Neural progenitor cell (in vitro differentiated cells): Measurements from ENCODE around the gene SLC2A6. TPM values are rescaled to one million over a fixed set of nuclear protein-coding genes. Genes with fewer than 3 reads are reported as not detected.

Experiments
- DNase-seq: peaks from one replicate; pipeline ENCODE4 v3.0.0-alpha.2; 2016; ENCODE audit warnings: low spot score
- H2AFZ ChIP-seq: fragments of 200-600 bp; sonication (generic); replicated peaks from 2 replicates; pipeline ENCODE4 v1.6.1; 2016; ENCODE audit warnings: antibody characterized with exemption
- H3F3A ChIP-seq: fragments of 200-600 bp; sonication (generic); 2 replicates; pipeline ENCODE4 v1.6.1; 2016; ENCODE audit warnings: antibody characterized with exemption, low read depth
- H3K27ac ChIP-seq: fragments of 200-600 bp; sonication (generic); 2 replicates; pipeline ENCODE4 v1.5.1; 2016; ENCODE audit warnings: mild to moderate bottlenecking
- H3K27me3 ChIP-seq: fragments of 200-600 bp; sonication (generic); 2 replicates; pipeline ENCODE4 v1.6.1; 2016; ENCODE audit warnings: mild to moderate bottlenecking, moderate library complexity
- H3K36me3 ChIP-seq: fragments of 200-600 bp; sonication (generic); 2 replicates; pipeline ENCODE4 v1.5.1; 2016
- H3K4me1 ChIP-seq: fragments of 200-600 bp; sonication (generic); 2 replicates; pipeline ENCODE4 v1.6.1; 2016; ENCODE audit warnings: mixed run types
- H3K4me2 ChIP-seq: fragments of 200-600 bp; sonication (generic); 2 replicates; pipeline ENCODE4 v1.6.1; 2016
- H3K4me3 ChIP-seq: fragments of 200-600 bp; sonication (generic); 2 replicates; pipeline ENCODE4 v1.5.1; 2016
- H3K79me2 ChIP-seq: fragments of 200-600 bp; sonication (generic); 2 replicates; pipeline ENCODE4 v1.6.1; 2016; ENCODE audit warnings: low read depth
- H3K9ac ChIP-seq: fragments of 200-600 bp; sonication (generic); 2 replicates; pipeline ENCODE4 v1.6.1; 2016
- H3K9me3 ChIP-seq: fragments of 200-600 bp; sonication (generic); 2 replicates; pipeline ENCODE4 v1.5.1; 2016; ENCODE audit warnings: low read depth
- H4K20me1 ChIP-seq: fragments of 200-600 bp; sonication (generic); 2 replicates; pipeline ENCODE4 v1.6.1; 2016; ENCODE audit warnings: low read depth
- H3K27ac Mint-ChIP-seq: 3 replicates; pipeline ENCODE4 v1.8.0; 2021; ENCODE audit warnings: mixed read lengths
- H3K27me3 Mint-ChIP-seq: 2 replicates; pipeline ENCODE4 v1.8.0; 2022; ENCODE audit warnings: low read depth, mild to moderate bottlenecking, inconsistent platforms, moderate library complexity, mixed read lengths; ENCODE audit not compliant: insufficient read depth
- H3K36me3 Mint-ChIP-seq: 3 replicates; pipeline ENCODE4 v1.8.0; 2021; ENCODE audit warnings: mixed read lengths
- H3K4me1 Mint-ChIP-seq: 3 replicates; pipeline ENCODE4 v1.8.0; 2021; ENCODE audit warnings: mixed read lengths
- H3K4me3 Mint-ChIP-seq: 3 replicates; pipeline ENCODE4 v1.8.0; 2021; ENCODE audit warnings: mild to moderate bottlenecking, moderate library complexity, mixed read lengths
- H3K9me3 Mint-ChIP-seq: 3 replicates; pipeline ENCODE4 v1.8.0; 2020; ENCODE audit warnings: mixed read lengths
- EZH2 ChIP-seq: fragments of 200-600 bp; sonication (generic); IDR thresholded peaks from 2 replicates; pipeline ENCODE4 v1.6.1; 2017; ENCODE audit warnings: antibody characterized with exemption, mild to moderate bottlenecking, moderate library complexity
- EZH2phosphoT487 ChIP-seq: fragments of 200-600 bp; sonication (generic); IDR thresholded peaks from 2 replicates; pipeline ENCODE4 v1.6.1; 2017; ENCODE audit warnings: antibody characterized with exemption
- total RNA-seq: library from RNA; depleted of rRNA; stranded (reverse); fragments of >200 nt; gene quantifications from 2 replicates; pipeline ENCODE4 v1.2.3, GENCODE V29; 2015; ENCODE audit warnings: low replicate concordance
- TF ChIP-seq, protein P1 (sequence below): fragments of 200-600 bp; sonication (generic); IDR thresholded peaks from 2 replicates; pipeline ENCODE4 v1.5.1; 2017; ENCODE audit warnings: antibody characterized with exemption, mild to moderate bottlenecking

Gene SLC2A6
- total RNA-seq, 1 donor from 2014 or later, result 2.3 TPM

DNA sequence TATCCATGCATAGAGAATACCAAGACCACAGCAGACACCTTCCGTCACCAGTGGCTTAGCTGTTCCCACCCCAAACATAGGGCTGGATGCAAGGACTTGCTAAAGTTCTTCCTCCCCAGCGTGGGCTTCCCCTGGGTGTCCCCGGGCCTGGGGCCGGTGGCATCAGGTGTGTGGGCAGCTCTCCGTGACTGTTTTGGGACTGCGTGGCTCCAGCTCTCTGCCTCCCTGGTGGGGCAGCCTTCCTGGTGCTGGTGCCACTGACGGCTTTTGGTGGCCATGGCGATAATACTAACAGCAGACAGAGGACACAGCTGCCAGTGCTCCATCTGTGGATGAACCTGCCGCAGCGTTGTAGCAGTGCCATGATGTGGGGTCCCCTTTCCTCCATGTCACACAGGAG lies 14.3 kb downstream of the SLC2A6 start:
- Histone ChIP-seq H3K4me1 (peaks cover 5% of the 10 kb centered on the region), H3K36me3 (no peaks in the 10 kb centered on the region), H3K9ac (no peak overlapping the region), H3K4me3 (no peak overlapping the region), H3K4me2 (no peak overlapping the region), H3K9me3 (no peaks in the 10 kb centered on the region), H3K79me2 (peaks cover 16% of the 10 kb centered on the region), H2AFZ (no peak overlapping the region), H3K27ac (no peak overlapping the region), H3F3A (peaks cover 9% of the 10 kb centered on the region), H3K27me3 (no peaks in the 10 kb centered on the region), H4K20me1 (peaks cover 41% of the 10 kb centered on the region)
- no peak overlapping the region for H3K4me3 Mint-ChIP-seq
- H3K4me1 Mint-ChIP-seq, result peaks cover 25% of the 10 kb centered on the region
- no peak overlapping the region for H3K27ac Mint-ChIP-seq
- H3K36me3 Mint-ChIP-seq, result peaks cover 3% of the 10 kb centered on the region
- H3K27me3 Mint-ChIP-seq, result peaks cover 3% of the 10 kb centered on the region
- no peak for DNase-seq
- no peaks in the 10 kb centered on the region for H3K9me3 Mint-ChIP-seq
- TF ChIP-seq EZH2, result no peak
- no peak for TF ChIP-seq EZH2phosphoT487
- TF ChIP-seq, protein P1, sequence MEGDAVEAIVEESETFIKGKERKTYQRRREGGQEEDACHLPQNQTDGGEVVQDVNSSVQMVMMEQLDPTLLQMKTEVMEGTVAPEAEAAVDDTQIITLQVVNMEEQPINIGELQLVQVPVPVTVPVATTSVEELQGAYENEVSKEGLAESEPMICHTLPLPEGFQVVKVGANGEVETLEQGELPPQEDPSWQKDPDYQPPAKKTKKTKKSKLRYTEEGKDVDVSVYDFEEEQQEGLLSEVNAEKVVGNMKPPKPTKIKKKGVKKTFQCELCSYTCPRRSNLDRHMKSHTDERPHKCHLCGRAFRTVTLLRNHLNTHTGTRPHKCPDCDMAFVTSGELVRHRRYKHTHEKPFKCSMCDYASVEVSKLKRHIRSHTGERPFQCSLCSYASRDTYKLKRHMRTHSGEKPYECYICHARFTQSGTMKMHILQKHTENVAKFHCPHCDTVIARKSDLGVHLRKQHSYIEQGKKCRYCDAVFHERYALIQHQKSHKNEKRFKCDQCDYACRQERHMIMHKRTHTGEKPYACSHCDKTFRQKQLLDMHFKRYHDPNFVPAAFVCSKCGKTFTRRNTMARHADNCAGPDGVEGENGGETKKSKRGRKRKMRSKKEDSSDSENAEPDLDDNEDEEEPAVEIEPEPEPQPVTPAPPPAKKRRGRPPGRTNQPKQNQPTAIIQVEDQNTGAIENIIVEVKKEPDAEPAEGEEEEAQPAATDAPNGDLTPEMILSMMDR, result no peak

DNA sequence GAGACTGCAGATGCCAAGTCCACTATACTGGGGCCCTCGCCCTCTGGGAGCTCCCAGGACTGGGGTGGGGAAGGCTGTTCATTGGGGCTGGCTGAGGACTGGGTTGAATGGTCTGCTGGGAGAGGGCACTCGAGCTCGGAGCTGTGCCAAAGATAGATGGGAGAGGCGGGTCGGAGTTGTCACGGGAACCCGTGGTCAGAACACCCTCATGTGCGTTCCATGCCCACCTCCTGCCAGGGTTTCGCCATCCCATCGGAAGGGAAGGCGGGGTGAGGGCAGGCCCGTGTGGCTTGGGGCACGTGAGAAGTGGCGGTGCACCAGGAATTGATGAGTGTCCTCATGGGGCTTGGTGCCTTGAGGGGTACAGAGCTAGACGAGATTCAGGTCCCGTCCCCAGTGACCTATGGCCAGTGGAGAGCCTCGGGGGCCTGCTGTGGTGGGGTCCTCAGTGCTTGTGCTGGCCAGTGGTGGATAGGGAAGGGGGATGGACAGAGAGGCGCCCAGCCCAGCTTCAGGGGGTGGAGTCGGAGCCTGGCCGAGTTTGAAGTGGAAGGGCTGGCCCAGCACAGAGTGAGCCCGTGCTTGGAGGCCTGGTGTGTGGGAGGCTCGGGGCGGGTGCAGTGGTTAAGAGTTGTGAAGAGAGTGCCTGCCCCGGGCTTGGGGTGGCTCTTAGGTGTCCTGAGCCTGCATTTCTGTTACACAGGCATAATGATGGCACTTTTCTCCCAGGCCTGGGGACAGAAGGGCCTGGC lies 14.9 kb downstream of the SLC2A6 start:
- Histone ChIP-seq H3K27ac (no peak overlapping the region), H3K9ac (no peak overlapping the region), H4K20me1 (peaks cover 41% of the 10 kb centered on the region), H2AFZ (no peak overlapping the region), H3K4me3 (no peak overlapping the region), H3F3A (peaks cover 12% of the 10 kb centered on the region), H3K9me3 (no peaks in the 10 kb centered on the region), H3K27me3 (no peaks in the 10 kb centered on the region), H3K36me3 (no peaks in the 10 kb centered on the region), H3K4me2 (no peak overlapping the region), H3K79me2 (peaks cover 16% of the 10 kb centered on the region), H3K4me1 (peaks cover 6% of the 10 kb centered on the region)
- H3K4me1 Mint-ChIP-seq, result peaks cover 28% of the 10 kb centered on the region
- peaks cover 3% of the 10 kb centered on the region for H3K36me3 Mint-ChIP-seq
- H3K27ac Mint-ChIP-seq, result no peak overlapping the region
- TF ChIP-seq, protein P1, result no peak
- TF ChIP-seq EZH2phosphoT487 (no peak), EZH2 (no peak)
- no peak for DNase-seq
- no peak overlapping the region for H3K4me3 Mint-ChIP-seq
- H3K9me3 Mint-ChIP-seq, result no peaks in the 10 kb centered on the region
- H3K27me3 Mint-ChIP-seq, result peaks cover 3% of the 10 kb centered on the region

DNA sequence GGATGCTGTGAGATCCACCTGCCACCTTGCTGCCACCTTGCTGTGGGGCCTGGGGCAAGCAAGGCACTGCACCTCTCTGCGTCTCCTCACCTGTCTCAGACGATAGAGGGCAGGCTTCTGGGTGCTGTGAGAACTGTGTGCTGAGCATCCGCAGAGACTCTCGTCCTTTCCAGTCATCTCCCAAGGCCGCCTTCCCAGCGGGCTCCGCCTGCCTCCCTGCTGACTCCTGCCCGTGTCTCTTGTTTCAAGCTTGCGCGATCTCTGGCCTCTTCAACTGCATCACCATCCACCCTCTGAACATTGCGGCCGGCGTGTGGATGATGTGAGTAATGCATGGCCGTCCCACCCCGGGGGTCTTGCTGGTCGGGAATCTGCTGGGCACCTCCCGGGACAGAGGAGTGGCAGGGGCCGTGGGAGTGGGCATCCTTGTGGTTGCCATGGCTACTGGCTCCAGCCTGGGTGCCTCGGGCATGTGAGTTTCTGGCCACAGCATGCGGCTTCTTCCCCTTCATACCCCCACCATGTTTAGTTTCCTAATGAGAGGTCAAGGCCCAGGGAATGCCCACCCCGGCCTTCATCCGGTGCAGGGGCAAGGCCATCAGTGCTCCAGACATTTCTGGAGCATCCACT lies 15.6 kb downstream of the SLC2A6 start:
- Histone ChIP-seq H3K27ac (no peak overlapping the region), H3K4me1 (peaks cover 9% of the 10 kb centered on the region), H2AFZ (no peak overlapping the region), H3K36me3 (no peaks in the 10 kb centered on the region), H3F3A (peaks cover 14% of the 10 kb centered on the region), H3K9ac (no peak overlapping the region), H3K27me3 (peaks cover 5% of the 10 kb centered on the region), H3K9me3 (no peaks in the 10 kb centered on the region), H3K79me2 (peaks cover 16% of the 10 kb centered on the region), H3K4me2 (no peak overlapping the region), H3K4me3 (no peak overlapping the region), H4K20me1 (peaks cover 41% of the 10 kb centered on the region)
- peaks cover 3% of the 10 kb centered on the region for H3K36me3 Mint-ChIP-seq
- H3K4me1 Mint-ChIP-seq, result peaks cover 28% of the 10 kb centered on the region
- H3K9me3 Mint-ChIP-seq, result no peaks in the 10 kb centered on the region
- peak overlapping the region; percentile 27 for H3K4me3 Mint-ChIP-seq
- H3K27ac Mint-ChIP-seq, result no peak overlapping the region
- peak; percentile 28 for DNase-seq
- peaks cover 3% of the 10 kb centered on the region for H3K27me3 Mint-ChIP-seq
- no peak for TF ChIP-seq EZH2phosphoT487
- TF ChIP-seq, protein P1, result peak; percentile 26
- no peak for TF ChIP-seq EZH2
